Esophagus squamous epithelium (tissue), 5 donors: ENCODE data around the gene P2RX4. TPM values are rescaled to one million over a fixed set of nuclear protein-coding genes. Genes with fewer than 3 reads are reported as not detected.
"Not testable (repeated sequence)": the region's sequence is repeated elsewhere in the genome, so short reads cannot be mapped to it uniquely, and the experiment has no call there.

Source experiments
- DNase-seq: peaks from one replicate; lab custom pipeline; 2025; lab: John Stamatoyannopoulos, UW
- H3K27ac ChIP-seq, 4 donors: fragments of 200-600 bp; sonication (generic); one replicate each; pipeline ENCODE4 v1.5.1; 2016 to 2019; ENCODE audit warnings: mild to moderate bottlenecking in 1 of 4
- H3K27me3 ChIP-seq, 4 donors: fragments of 200-600 bp; sonication (generic); 1 replicate in 3 of 4; 2 replicates in 1 of 4; pipeline versions ENCODE4 v1.5.1 to v1.6.0; 2017 to 2021; ENCODE audit warnings: antibody characterized with exemption in 1 of 4
- H3K36me3 ChIP-seq, 3 donors: fragments of 200-600 bp; sonication (generic); one replicate each; pipeline ENCODE4 v1.5.1; 2016 to 2019
- H3K4me1 ChIP-seq, 3 donors: fragments of 200-600 bp; sonication (generic); one replicate each; pipeline ENCODE4 v1.5.1; 2017 to 2019
- H3K4me3 ChIP-seq, 4 donors: fragments of 200-600 bp; sonication (generic); 1 replicate in 3 of 4; 2 replicates in 1 of 4; pipeline ENCODE4 v1.5.1; 2016 to 2019; ENCODE audit warnings: mild to moderate bottlenecking in 2 of 4, moderate library complexity in 1 of 4
- H3K9me3 ChIP-seq, 3 donors: fragments of 200-600 bp; sonication (generic); one replicate each; pipeline ENCODE4 v1.5.1; 2016 to 2019
- CTCF ChIP-seq, 6 experiments: fragments of 450-650 bp in 4 of 6; fragments of 200-600 bp in 2 of 6; sonication (generic) in 2 of 6; IDR thresholded peaks; one replicate each; pipeline ENCODE4 v1.5.1; 2016 to 2019; ENCODE audit warnings: antibody characterized with exemption in 6 of 6, mild to moderate bottlenecking in 4 of 6, moderate library complexity in 4 of 6
- POLR2A ChIP-seq, 4 donors: fragments of 450-650 bp; IDR thresholded peaks; one replicate each; pipeline ENCODE4 v1.6.1; 2017; ENCODE audit warnings: antibody characterized with exemption in 4 of 4, mild to moderate bottlenecking in 4 of 4, moderate library complexity in 3 of 4
- WGBS, 2 donors: methylation state at CpG; one replicate each; pipeline ENCODE4 v1.1.5; 2018; 5-methylcytosine and 5-hydroxymethylcytosine counted together
- intact Hi-C: fragments of 100-400 bp; cut with DNase I; formaldehyde crosslinking; loops from one replicate; pipeline ENCODE4 v1.15.0; 2022
- total RNA-seq, 4 donors: library from RNA; depleted of rRNA; stranded (reverse); fragments of >200 nt; gene quantifications; one replicate each; pipeline ENCODE4 v1.1.0, GENCODE V29; 2016
- donor health status: DM: yes; HTN: yes; CAD: no.

P2RX4 gene
- 10 to 100 TPM; 13.0 to 32.3 (median 19.9) TPM for total RNA-seq

- no peaks in the 10 kb centered on the region for H3K36me3 ChIP-seq
- H3K4me3 ChIP-seq: peak within 1 kb of the TSS; percentile 64 to 84 (median 80)
- DNase-seq: peak; percentile 33
- 37 to 51% methylated on average over 13 to 16 of the region's 97 CpGs for WGBS, 2 donors
- intact Hi-C loops: no loop called here
- TF ChIP-seq CTCF (IDR thresholded peaks at IDR 0.05): peak in 3 of 6 experiments; percentile 26 to 27 (median 27)
- peak in 2 of 4 donors; percentile 91 to 96 for TF ChIP-seq POLR2A (IDR thresholded peaks at IDR 0.05)
- no peaks in the 10 kb centered on the region for H3K9me3 ChIP-seq
- no peaks in the 10 kb centered on the region for H3K27me3 ChIP-seq
- peak within 1 kb of the TSS; percentile 83 to 93 (median 91) for H3K27ac ChIP-seq
- H3K4me1 ChIP-seq: peaks cover 14 to 41% (median 16%) of the 10 kb centered on the region in 3 donors
These were observed at the start of gene P2RX4 for GRCh38 chr12:121209624-121210572. Gene P2RX4, plus strand, starts transcription at chr12:121210129. Its CDS starts 36 bp downstream, at chr12:121210165.

- WGBS, 2 donors: 87% methylated on average over 9 of the region's 10 CpGs; no CpG with 5 or more reads in 1 of the 2 donors
- Histone ChIP-seq H3K27me3 (no peaks in the 10 kb centered on the region), H3K27ac (no peak overlapping the region), H3K36me3 (peaks cover 0 to 40% (median 0%) of the 10 kb centered on the region in 3 donors), H3K4me3 (no peak overlapping the region), H3K9me3 (no peaks in the 10 kb centered on the region), H3K4me1 (no peaks in the 10 kb centered on the region)
- intact Hi-C loops: no loop called here
- no peak for TF ChIP-seq POLR2A (IDR thresholded peaks at IDR 0.05)
- TF ChIP-seq CTCF (IDR thresholded peaks at IDR 0.05): no peak
- no peak for DNase-seq
These were observed 47.5 kb upstream of the P2RX4 start for GRCh38 chr12:121162384-121162783.

- intact Hi-C loops: no loop called here
- TF ChIP-seq CTCF (IDR thresholded peaks at IDR 0.05): no peak
- TF ChIP-seq POLR2A (IDR thresholded peaks at IDR 0.05): no peak
- 75 to 94% methylated on average over 2 of the region's 2 CpGs for WGBS, 2 donors
- peaks cover 0 to 45% (median 0%) of the 10 kb centered on the region in 3 donors for H3K36me3 ChIP-seq
- no peaks in the 10 kb centered on the region for H3K27me3 ChIP-seq
- H3K9me3 ChIP-seq: no peaks in the 10 kb centered on the region
- H3K4me1 ChIP-seq: no peaks in the 10 kb centered on the region
- no peak for DNase-seq
- H3K27ac ChIP-seq: no peak overlapping the region
- no peak overlapping the region for H3K4me3 ChIP-seq
These were observed 46.9 kb upstream of the P2RX4 start for GRCh38 chr12:121162985-121163384.

- H3K36me3 ChIP-seq: peaks cover 0 to 43% (median 0%) of the 10 kb centered on the region in 3 donors
- H3K27ac ChIP-seq, intact Hi-C loops, H3K9me3 ChIP-seq, DNase-seq, H3K4me1 ChIP-seq, H3K27me3 ChIP-seq, H3K4me3 ChIP-seq: not testable (repeated sequence)
- WGBS, 2 donors: 92 to 95% methylated on average over 6 of the region's 6 CpGs
These were observed 45.1 kb upstream of the P2RX4 start for GRCh38 chr12:121164839-121165238.

- Histone ChIP-seq H3K9me3 (no peaks in the 10 kb centered on the region), H3K4me3 (no peak overlapping the region), H3K27me3 (no peaks in the 10 kb centered on the region), H3K4me1 (no peaks in the 10 kb centered on the region), H3K27ac (no peak overlapping the region), H3K36me3 (peaks cover 0 to 43% (median 0%) of the 10 kb centered on the region in 3 donors)
- WGBS, 2 donors: 77% methylated on average over 7 to 9 of the region's 9 CpGs
- intact Hi-C loops: no loop called here
- no peak for DNase-seq
- TF ChIP-seq CTCF (IDR thresholded peaks at IDR 0.05) (no peak), POLR2A (IDR thresholded peaks at IDR 0.05) (no peak)
These were observed 44.6 kb upstream of the P2RX4 start for GRCh38 chr12:121165316-121165715.
